ENCODE results near the gene SLC38A4. TPM values are rescaled to one million over a fixed set of nuclear protein-coding genes. Genes with fewer than 3 reads are reported as not detected.

SLC38A4 gene, protein sequence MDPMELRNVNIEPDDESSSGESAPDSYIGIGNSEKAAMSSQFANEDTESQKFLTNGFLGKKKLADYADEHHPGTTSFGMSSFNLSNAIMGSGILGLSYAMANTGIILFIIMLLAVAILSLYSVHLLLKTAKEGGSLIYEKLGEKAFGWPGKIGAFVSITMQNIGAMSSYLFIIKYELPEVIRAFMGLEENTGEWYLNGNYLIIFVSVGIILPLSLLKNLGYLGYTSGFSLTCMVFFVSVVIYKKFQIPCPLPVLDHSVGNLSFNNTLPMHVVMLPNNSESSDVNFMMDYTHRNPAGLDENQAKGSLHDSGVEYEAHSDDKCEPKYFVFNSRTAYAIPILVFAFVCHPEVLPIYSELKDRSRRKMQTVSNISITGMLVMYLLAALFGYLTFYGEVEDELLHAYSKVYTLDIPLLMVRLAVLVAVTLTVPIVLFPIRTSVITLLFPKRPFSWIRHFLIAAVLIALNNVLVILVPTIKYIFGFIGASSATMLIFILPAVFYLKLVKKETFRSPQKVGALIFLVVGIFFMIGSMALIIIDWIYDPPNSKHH
- 1.8 and 2.5 TPM in 2 replicates for total RNA-seq (ENCODE audit: low replicate concordance)

DNA sequence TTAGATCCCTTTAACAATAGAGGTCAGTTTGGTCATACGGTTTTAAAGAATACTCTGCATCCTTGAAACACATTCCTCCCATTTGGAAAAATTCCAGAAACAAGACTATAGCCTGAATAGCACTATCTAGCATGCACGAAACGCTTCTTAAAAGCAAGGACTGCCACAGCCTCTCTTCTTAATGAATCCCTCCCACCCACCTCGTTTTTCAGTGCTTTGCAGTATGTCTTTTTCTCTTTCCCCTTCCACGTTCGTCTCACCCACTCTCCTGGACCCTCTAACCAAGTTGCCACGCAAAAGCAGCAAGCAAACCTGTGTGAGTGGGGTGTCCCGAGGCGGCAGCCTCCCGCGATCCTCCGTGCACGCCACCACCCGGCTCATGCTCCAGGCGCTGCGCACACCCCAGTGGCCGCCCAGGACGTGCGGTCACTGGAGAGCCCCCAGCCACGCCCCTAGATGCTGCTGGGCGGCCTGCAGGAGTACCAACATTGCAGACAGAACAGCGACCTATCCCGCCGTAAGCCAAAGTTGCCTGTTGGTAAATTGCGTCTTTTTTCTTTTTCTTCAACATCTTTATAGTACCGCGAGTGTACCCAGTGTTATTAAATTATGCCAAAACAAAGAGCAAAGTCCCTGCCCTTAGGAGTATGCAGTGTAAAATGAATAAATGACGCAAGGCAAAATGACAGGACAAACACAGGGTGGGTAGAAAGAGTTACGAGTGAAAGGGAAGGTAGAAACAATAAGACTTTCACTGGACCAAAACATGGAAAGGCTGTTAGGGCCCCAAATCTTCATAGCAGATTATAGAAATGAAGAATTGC is at the start of gene SLC38A4:
Gene SLC38A4, minus strand, starts transcription at position 407 of the 824 bp plus-strand sequence. CDS start 32,926 bp downstream, outside the sequence.
- Mint-ChIP-seq H3K4me3 (peak within 1 kb of the TSS; percentile 83), H3K4me1 (peaks cover 9% of the 10 kb centered on the region), H3K36me3 (no peaks in the 10 kb centered on the region), H3K27me3 (ENCODE audit: insufficient read depth, low read depth) (peaks cover 28% of the 10 kb centered on the region), H3K9me3 (no peaks in the 10 kb centered on the region), H3K27ac (no peak within 1 kb of the TSS)
- DNase-seq (ENCODE audit: low spot score), result peak; percentile 85
- peaks cover 12% of the 10 kb centered on the region for H3K4me1 ChIP-seq
- peak within 1 kb of the TSS; percentile 86 for H2AFZ ChIP-seq (replicated peaks)
- no peak within 1 kb of the TSS for H3K9ac ChIP-seq
- peak within 1 kb of the TSS; percentile 93 for H3K4me2 ChIP-seq
- no peak within 1 kb of the TSS for H3K27ac ChIP-seq
- H3K79me2 ChIP-seq (ENCODE audit: low read depth), result no peaks in the 10 kb centered on the region
- H3F3A ChIP-seq (ENCODE audit: low read depth), result no peaks in the 10 kb centered on the region
- H3K27me3 ChIP-seq, result peaks cover 79% of the 10 kb centered on the region
- no peaks in the 10 kb centered on the region for H3K9me3 ChIP-seq (ENCODE audit: low read depth)
- no peaks in the 10 kb centered on the region for H3K36me3 ChIP-seq
- TF ChIP-seq EZH2phosphoT487 (IDR thresholded peaks at IDR 0.05), result no peak
- TF ChIP-seq, protein P1, sequence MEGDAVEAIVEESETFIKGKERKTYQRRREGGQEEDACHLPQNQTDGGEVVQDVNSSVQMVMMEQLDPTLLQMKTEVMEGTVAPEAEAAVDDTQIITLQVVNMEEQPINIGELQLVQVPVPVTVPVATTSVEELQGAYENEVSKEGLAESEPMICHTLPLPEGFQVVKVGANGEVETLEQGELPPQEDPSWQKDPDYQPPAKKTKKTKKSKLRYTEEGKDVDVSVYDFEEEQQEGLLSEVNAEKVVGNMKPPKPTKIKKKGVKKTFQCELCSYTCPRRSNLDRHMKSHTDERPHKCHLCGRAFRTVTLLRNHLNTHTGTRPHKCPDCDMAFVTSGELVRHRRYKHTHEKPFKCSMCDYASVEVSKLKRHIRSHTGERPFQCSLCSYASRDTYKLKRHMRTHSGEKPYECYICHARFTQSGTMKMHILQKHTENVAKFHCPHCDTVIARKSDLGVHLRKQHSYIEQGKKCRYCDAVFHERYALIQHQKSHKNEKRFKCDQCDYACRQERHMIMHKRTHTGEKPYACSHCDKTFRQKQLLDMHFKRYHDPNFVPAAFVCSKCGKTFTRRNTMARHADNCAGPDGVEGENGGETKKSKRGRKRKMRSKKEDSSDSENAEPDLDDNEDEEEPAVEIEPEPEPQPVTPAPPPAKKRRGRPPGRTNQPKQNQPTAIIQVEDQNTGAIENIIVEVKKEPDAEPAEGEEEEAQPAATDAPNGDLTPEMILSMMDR (IDR thresholded peaks at IDR 0.05), result peak; percentile 29
- peak; percentile 26 for TF ChIP-seq EZH2 (IDR thresholded peaks at IDR 0.05)
- H3K4me3 ChIP-seq, result peak within 1 kb of the TSS; percentile 48
- H4K20me1 ChIP-seq (ENCODE audit: low read depth), result no peaks in the 10 kb centered on the region

DNA sequence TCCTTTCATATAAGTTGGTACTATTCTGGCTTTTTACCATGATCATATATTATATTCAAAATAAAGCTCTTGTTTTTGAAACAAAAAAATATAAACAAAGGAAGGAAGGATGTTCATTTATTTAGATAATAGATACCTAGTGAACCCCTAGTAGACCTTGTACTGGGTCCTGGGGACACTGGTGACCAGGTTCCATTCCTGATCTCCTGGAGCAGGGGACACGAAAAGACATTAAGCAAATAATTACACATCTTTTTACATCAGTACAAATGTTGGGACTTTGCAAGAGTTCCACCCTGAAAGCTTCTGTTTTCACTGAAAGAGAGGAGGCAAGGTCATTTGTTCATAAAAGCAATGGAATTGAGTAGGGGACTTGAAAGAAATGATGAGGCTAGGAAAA is 49.3 kb upstream of the SLC38A4 start:
- Mint-ChIP-seq H3K4me3 (no peak overlapping the region), H3K4me1 (no peaks in the 10 kb centered on the region), H3K9me3 (peaks cover 2% of the 10 kb centered on the region), H3K36me3 (no peaks in the 10 kb centered on the region), H3K27ac (no peak overlapping the region), H3K27me3 (ENCODE audit: insufficient read depth, low read depth) (peaks cover 3% of the 10 kb centered on the region)
- Histone ChIP-seq H3K9ac (no peak overlapping the region), H4K20me1 (ENCODE audit: low read depth) (no peaks in the 10 kb centered on the region), H2AFZ (replicated peaks) (no peak overlapping the region), H3K27me3 (no peaks in the 10 kb centered on the region), H3F3A (ENCODE audit: low read depth) (no peaks in the 10 kb centered on the region), H3K4me2 (no peak overlapping the region), H3K36me3 (no peaks in the 10 kb centered on the region), H3K79me2 (ENCODE audit: low read depth) (no peaks in the 10 kb centered on the region), H3K4me3 (no peak overlapping the region), H3K27ac (no peak overlapping the region), H3K9me3 (ENCODE audit: low read depth) (no peaks in the 10 kb centered on the region), H3K4me1 (no peaks in the 10 kb centered on the region)
- DNase-seq (ENCODE audit: low spot score), result no peak
- no peak for TF ChIP-seq EZH2phosphoT487 (IDR thresholded peaks at IDR 0.05)
- TF ChIP-seq, protein P1 (IDR thresholded peaks at IDR 0.05), result no peak
- no peak for TF ChIP-seq EZH2 (IDR thresholded peaks at IDR 0.05)

DNA sequence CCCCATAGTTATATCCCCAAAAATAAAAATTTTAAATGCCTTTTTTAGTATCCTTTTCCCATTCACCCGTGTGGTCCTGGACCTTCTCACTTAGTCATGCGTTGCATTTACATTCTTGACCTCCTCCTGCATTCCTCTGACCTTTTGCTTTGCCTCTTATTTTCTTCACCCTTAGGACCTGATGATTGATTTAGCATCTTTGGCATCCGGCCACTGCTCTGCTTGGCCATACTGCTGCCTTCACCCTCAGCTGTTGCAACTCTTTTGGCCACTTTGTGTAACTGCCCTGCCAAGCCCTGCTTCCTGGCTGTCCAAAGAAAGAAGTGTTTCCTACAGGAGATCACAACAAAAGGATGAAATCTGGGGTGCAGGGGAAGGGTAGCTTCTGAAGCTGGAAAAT is 48.8 kb upstream of the SLC38A4 start:
- Mint-ChIP-seq H3K36me3 (no peaks in the 10 kb centered on the region), H3K9me3 (peaks cover 2% of the 10 kb centered on the region)
- H4K20me1 ChIP-seq (ENCODE audit: low read depth), result no peaks in the 10 kb centered on the region

More for the DNA sequence above, 48.8 kb upstream of the SLC38A4 start:
- no peaks in the 10 kb centered on the region for H3K79me2 ChIP-seq (ENCODE audit: low read depth)
- H3K4me3 ChIP-seq, result no peak overlapping the region
- Mint-ChIP-seq H3K4me3 (no peak overlapping the region), H3K27me3 (ENCODE audit: insufficient read depth, low read depth) (peaks cover 3% of the 10 kb centered on the region), H3K27ac (no peak overlapping the region), H3K4me1 (no peaks in the 10 kb centered on the region)
- H3K4me1 ChIP-seq, result no peaks in the 10 kb centered on the region
- H2AFZ ChIP-seq (replicated peaks), result no peak overlapping the region
- H3K9me3 ChIP-seq (ENCODE audit: low read depth), result no peaks in the 10 kb centered on the region
- H3F3A ChIP-seq (ENCODE audit: low read depth), result no peaks in the 10 kb centered on the region
- DNase-seq (ENCODE audit: low spot score), result no peak
- TF ChIP-seq EZH2 (IDR thresholded peaks at IDR 0.05) (no peak), EZH2phosphoT487 (IDR thresholded peaks at IDR 0.05) (no peak)
- TF ChIP-seq, protein P1 (IDR thresholded peaks at IDR 0.05), result no peak
- no peak overlapping the region for H3K4me2 ChIP-seq
- no peak overlapping the region for H3K27ac ChIP-seq
- H3K36me3 ChIP-seq, result no peaks in the 10 kb centered on the region
- no peak overlapping the region for H3K9ac ChIP-seq
- no peaks in the 10 kb centered on the region for H3K27me3 ChIP-seq
